Karpas-422 (cell line): ENCODE data around the gene IAH1. TPM values are rescaled to one million over a fixed set of nuclear protein-coding genes. Genes with fewer than 3 reads are reported as not detected.

Experiments
- DNase-seq: peaks from one replicate; pipeline ENCODE4 v3.0.0-alpha.2; 2015
- H2AFZ ChIP-seq: fragments of 200-600 bp; sonication (generic); 2 replicates; pipeline ENCODE4 v1.6.1; 2014; ENCODE audit warnings: antibody characterized with exemption, low read length, mixed read lengths
- H3K27ac ChIP-seq: fragments of 200-600 bp; sonication (generic); 2 replicates; pipeline ENCODE4 v1.5.1; 2014; ENCODE audit warnings: mild to moderate bottlenecking, low read length, moderate library complexity
- H3K27me3 ChIP-seq: fragments of 200-600 bp; sonication (generic); 2 replicates; pipeline ENCODE4 v1.6.1; 2014; ENCODE audit warnings: low read length, mixed read lengths
- H3K36me3 ChIP-seq: fragments of 200-600 bp; sonication (generic); 2 replicates; pipeline ENCODE4 v1.6.1; 2014; ENCODE audit warnings: low read length, mixed read lengths; ENCODE audit not compliant: insufficient read depth
- H3K4me1 ChIP-seq: fragments of 200-600 bp; sonication (generic); 2 replicates; pipeline ENCODE4 v1.6.1; 2014; ENCODE audit warnings: mild to moderate bottlenecking, low read length, mixed read lengths
- H3K4me2 ChIP-seq: fragments of 200-600 bp; sonication (generic); 2 replicates; pipeline ENCODE4 v1.6.1; 2014; ENCODE audit warnings: low read length, low read depth, mild to moderate bottlenecking; ENCODE audit not compliant: poor library complexity, severe bottlenecking
- H3K4me3 ChIP-seq: fragments of 200-600 bp; sonication (generic); 2 replicates; pipeline ENCODE4 v1.5.1; 2014; ENCODE audit warnings: mild to moderate bottlenecking, antibody characterized with exemption, low read length, mixed read lengths
- H3K79me2 ChIP-seq: fragments of 200-600 bp; sonication (generic); 2 replicates; pipeline ENCODE4 v1.6.1; 2014; ENCODE audit warnings: mild to moderate bottlenecking, low read length, mixed read lengths
- H3K9ac ChIP-seq: fragments of 200-600 bp; sonication (generic); 2 replicates; pipeline ENCODE4 v1.6.0; 2014; ENCODE audit warnings: low read length
- H3K9me2 ChIP-seq: fragments of 200-600 bp; sonication (generic), shearing (Covaris generic); replicated peaks from 2 replicates; pipeline ENCODE4 v1.6.0; 2014; ENCODE audit warnings: mild to moderate bottlenecking, low read length, moderate library complexity; ENCODE audit not compliant: insufficient read depth
- H3K9me3 ChIP-seq: fragments of 300-700, 200-600 bp; sonication (generic); 2 replicates; pipeline ENCODE4 v1.6.1; 2014; ENCODE audit warnings: low read length, mixed read lengths
- H4K20me1 ChIP-seq: fragments of 200-600 bp; sonication (generic); 2 replicates; pipeline ENCODE4 v1.6.1; 2014; ENCODE audit warnings: mild to moderate bottlenecking, antibody characterized with exemption, low read length, low read depth; ENCODE audit not compliant: insufficient read depth
- total RNA-seq: library from RNA; depleted of rRNA; stranded (reverse); fragments of >200 nt; shearing (Covaris generic); gene quantifications from 2 replicates; pipeline ENCODE4 v1.2.3, GENCODE V29; 2014; ENCODE audit warnings: low replicate concordance

IAH1 gene
- total RNA-seq, 1 experiment from 2014 or later = 69.5 TPM

DNA sequence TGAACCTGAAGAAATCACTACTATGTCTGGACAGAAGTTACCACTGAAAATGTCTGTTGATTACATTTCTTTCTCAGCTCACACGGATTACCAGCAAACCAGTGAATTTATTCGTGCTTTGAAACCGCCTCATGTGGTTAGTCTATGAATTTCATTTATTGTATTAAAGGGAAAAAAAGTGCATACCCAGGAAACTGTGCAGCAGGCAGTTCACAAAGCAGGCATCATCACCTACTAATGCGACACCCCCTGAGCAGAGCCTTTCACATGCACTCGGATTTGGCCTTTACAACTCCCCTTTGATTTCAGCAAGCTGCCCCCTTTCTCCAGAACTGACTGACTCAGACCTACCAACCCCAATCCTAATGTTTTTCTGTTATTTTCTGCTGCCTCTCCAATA is 30.8 kb upstream of the IAH1 start:
- no peak for DNase-seq
- Histone ChIP-seq H3K27ac (no peak overlapping the region), H3K27me3 (no peaks in the 10 kb centered on the region), H3K4me2 (no peak overlapping the region), H3K36me3 (peaks cover 47% of the 10 kb centered on the region; the same call in 1 of the 2 replicates), H3K9ac (no peak overlapping the region), H3K9me2 (no peaks in the 10 kb centered on the region), H3K4me3 (no peak overlapping the region), H3K4me1 (no peaks in the 10 kb centered on the region), H2AFZ (no peak overlapping the region), H3K79me2 (no peaks in the 10 kb centered on the region), H4K20me1 (no peaks in the 10 kb centered on the region), H3K9me3 (no peaks in the 10 kb centered on the region)

DNA sequence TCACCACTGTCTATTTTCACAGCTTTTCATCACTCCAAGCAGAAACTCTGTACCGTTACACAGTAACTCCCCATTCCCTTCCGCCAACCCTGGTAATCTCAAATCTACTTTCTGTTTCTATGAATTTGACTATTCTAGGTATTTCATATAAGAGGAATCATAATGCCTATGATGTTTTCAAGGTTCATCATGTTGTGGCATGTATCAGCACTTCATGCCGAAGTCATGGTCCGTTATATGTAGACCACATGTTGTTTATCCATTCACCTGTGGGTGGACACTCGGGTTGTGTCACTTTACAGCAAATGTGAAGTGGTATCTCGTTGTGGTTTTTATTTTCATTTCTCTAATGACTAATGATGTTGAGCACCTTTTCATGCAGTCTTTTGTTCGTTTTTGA is 29.3 kb upstream of the IAH1 start:
- Histone ChIP-seq H3K9ac (no peak overlapping the region), H3K4me3 (no peak overlapping the region), H3K27ac (no peak overlapping the region), H3K4me1 (no peaks in the 10 kb centered on the region), H4K20me1 (no peaks in the 10 kb centered on the region), H2AFZ (no peak overlapping the region), H3K9me3 (no peaks in the 10 kb centered on the region), H3K27me3 (no peaks in the 10 kb centered on the region), H3K4me2 (no peak overlapping the region), H3K79me2 (no peaks in the 10 kb centered on the region), H3K36me3 (peaks cover 39% of the 10 kb centered on the region; the same call in 1 of the 2 replicates), H3K9me2 (no peaks in the 10 kb centered on the region)
- DNase-seq = no peak

DNA sequence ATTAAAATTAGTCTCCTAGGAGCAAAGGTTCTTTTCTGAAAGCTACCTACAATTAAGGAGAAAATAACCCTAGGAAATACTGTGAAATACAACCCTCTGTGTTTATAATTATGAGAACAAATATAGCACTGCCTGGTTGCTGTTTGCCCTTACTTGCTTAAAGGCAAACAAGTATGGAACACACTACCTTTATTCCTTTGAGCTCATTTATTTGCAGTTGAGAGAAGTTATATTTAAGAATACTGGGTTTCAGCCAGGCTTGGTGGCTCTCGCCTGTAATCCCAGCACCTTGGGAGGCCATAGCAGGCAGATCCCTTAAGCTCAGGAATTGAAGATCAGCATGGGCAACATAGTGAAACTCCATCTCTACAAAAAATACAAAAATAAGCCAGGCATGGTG is 23.1 kb upstream of the IAH1 start:
- Histone ChIP-seq H2AFZ (no peak overlapping the region), H3K4me1 (no peaks in the 10 kb centered on the region), H3K36me3 (peaks cover 23% of the 10 kb centered on the region; the same call in 1 of the 2 replicates), H4K20me1 (no peaks in the 10 kb centered on the region), H3K4me3 (no peak overlapping the region), H3K9me3 (no peaks in the 10 kb centered on the region), H3K79me2 (no peaks in the 10 kb centered on the region), H3K27ac (no peak overlapping the region), H3K9ac (no peak overlapping the region), H3K27me3 (no peaks in the 10 kb centered on the region), H3K4me2 (no peak overlapping the region), H3K9me2 (no peaks in the 10 kb centered on the region)
- no peak for DNase-seq

DNA sequence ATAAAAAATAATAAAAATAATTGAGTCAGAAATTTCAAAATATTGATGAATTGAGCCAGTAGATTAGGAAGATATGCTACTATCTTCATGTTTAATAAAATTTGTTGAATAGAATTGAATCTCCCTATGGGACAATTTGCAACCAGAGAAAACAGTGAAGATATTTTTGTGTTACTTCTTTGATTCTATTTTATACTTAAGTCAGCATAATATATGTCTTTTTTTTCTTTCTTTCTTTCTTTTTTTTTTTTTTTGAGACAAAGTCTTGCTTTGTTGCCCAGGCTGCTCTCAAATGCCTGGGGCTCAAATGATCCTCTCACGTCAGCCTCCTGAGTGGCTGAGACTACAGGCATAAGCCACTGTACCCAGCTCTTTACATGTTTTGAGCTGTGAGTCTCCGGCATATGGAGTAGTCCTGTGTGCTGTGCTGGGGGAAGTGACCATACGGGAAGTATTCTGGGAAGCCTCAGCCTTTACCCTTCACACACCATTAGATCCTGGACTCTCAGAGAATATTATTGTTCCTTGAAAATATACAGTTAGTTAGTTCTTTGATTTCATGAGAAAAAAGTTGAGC is 13.8 kb upstream of the IAH1 start:
- H3K4me2 ChIP-seq = no peak overlapping the region
- H3K27me3 ChIP-seq = no peaks in the 10 kb centered on the region
- H3K9me2 ChIP-seq = no peaks in the 10 kb centered on the region
- no peaks in the 10 kb centered on the region for H4K20me1 ChIP-seq
- no peaks in the 10 kb centered on the region for H3K9me3 ChIP-seq
- H3K9ac ChIP-seq = no peak overlapping the region
- no peaks in the 10 kb centered on the region for H3K4me1 ChIP-seq
- no peak for DNase-seq
- no peak overlapping the region for H3K4me3 ChIP-seq
- H2AFZ ChIP-seq = no peak overlapping the region
- no peaks in the 10 kb centered on the region for H3K79me2 ChIP-seq
- peaks cover 30% of the 10 kb centered on the region for H3K36me3 ChIP-seq
- no peak overlapping the region for H3K27ac ChIP-seq

DNA sequence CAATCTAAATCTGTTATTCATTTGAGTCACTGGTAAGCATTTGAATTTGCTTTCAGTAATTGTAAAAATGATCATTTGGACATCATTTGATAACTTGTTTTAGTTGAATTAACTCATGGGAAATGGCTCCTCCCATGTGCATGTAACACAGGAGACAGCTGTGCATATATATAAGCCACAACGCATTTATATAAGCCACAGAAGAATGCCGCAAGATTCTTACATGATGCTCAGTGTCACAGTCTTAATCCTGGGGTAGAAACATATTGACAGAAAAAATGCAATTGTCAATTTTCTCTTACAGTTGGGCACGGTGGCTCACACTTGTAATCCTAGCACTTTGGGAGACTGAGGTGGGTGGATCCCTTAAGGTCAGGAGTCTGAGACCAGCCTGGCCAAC is 13.3 kb upstream of the IAH1 start:
- no peaks in the 10 kb centered on the region for H3K9me3 ChIP-seq
- no peak for DNase-seq
- peaks cover 31% of the 10 kb centered on the region for H3K36me3 ChIP-seq
- H3K9ac ChIP-seq = no peak overlapping the region
- no peak overlapping the region for H3K27ac ChIP-seq
- no peaks in the 10 kb centered on the region for H3K9me2 ChIP-seq
- no peak overlapping the region for H3K4me3 ChIP-seq
- H3K27me3 ChIP-seq = no peaks in the 10 kb centered on the region
- H2AFZ ChIP-seq = no peak overlapping the region
- no peaks in the 10 kb centered on the region for H4K20me1 ChIP-seq
- no peak overlapping the region for H3K4me2 ChIP-seq
- H3K4me1 ChIP-seq = no peaks in the 10 kb centered on the region
- H3K79me2 ChIP-seq = no peaks in the 10 kb centered on the region

DNA sequence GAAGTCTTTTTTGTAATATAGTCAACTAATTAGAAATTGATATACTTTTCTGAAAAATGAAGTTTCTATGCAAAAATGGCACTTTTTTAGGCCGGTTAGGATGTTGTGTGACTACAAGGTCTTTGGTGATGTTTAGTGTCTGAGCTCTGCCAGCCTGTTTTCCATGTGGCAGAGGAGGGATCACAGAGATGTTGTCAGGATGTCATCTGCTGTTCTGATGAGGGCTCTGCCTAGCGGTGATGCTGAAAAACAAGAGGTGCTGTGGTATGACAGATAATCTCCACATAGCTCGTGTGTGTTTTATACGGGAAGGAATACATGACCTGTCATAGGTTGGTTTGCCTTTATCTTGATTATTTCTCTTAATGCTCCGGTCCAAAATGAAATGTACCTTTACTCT is 12.0 kb upstream of the IAH1 start:
- H3K27ac ChIP-seq = no peak overlapping the region
- H4K20me1 ChIP-seq = no peaks in the 10 kb centered on the region
- no peaks in the 10 kb centered on the region for H3K27me3 ChIP-seq
- H3K4me3 ChIP-seq = no peak overlapping the region
- H2AFZ ChIP-seq = no peak overlapping the region
- no peaks in the 10 kb centered on the region for H3K9me3 ChIP-seq
- H3K36me3 ChIP-seq = peaks cover 20% of the 10 kb centered on the region
- no peaks in the 10 kb centered on the region for H3K9me2 ChIP-seq
- no peak overlapping the region for H3K4me2 ChIP-seq
- H3K79me2 ChIP-seq = no peaks in the 10 kb centered on the region
- H3K9ac ChIP-seq = no peak overlapping the region
- H3K4me1 ChIP-seq = no peaks in the 10 kb centered on the region
- DNase-seq = no peak

DNA sequence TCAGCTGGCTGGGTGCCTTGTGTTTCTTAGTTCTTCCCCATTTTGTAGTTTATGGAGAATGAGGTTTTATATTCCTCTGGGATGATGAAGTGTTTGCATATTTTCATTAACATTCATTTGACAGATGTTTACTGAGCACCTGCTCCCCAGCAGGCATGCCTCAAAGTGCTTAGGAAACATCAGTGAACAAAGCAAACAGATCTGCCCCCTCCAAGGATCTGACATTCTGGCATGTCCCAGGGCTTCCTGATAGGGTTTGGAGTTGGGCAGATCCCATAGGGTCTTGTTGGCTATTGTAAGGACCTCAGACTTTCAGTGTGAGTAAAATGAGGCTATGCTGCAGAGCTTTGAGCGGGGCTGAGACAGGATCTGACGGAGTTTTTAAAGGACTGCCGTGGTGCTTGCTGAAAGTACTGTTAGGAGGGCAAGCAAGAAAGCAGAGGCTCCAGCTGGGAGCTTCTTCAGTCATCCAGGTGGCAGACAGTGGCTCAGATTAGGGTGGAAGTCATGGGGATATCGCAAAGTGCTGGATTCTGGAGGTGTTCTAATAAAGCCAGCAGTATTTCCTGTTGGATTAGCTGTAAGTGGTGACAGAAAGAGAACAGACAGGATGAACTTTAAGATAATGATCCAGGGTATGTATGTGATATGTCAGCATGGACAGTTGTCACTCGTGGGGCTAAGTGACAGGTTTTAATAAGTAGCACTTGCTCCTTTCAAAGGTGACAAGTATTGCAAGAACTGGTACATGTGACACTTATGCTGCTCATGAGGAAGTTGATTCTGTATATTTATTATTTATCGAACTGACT is 11.3 kb upstream of the IAH1 start:
- no peaks in the 10 kb centered on the region for H3K79me2 ChIP-seq
- H4K20me1 ChIP-seq = no peaks in the 10 kb centered on the region
- DNase-seq = no peak
- H3K4me1 ChIP-seq = no peaks in the 10 kb centered on the region
- no peaks in the 10 kb centered on the region for H3K27me3 ChIP-seq
- no peak overlapping the region for H3K27ac ChIP-seq
- H3K9me3 ChIP-seq = no peaks in the 10 kb centered on the region
- H3K9me2 ChIP-seq = no peaks in the 10 kb centered on the region
- H3K4me2 ChIP-seq = no peak overlapping the region
- no peak overlapping the region for H2AFZ ChIP-seq
- H3K4me3 ChIP-seq = no peak overlapping the region
- H3K9ac ChIP-seq = no peak overlapping the region
- peaks cover 24% of the 10 kb centered on the region for H3K36me3 ChIP-seq

DNA sequence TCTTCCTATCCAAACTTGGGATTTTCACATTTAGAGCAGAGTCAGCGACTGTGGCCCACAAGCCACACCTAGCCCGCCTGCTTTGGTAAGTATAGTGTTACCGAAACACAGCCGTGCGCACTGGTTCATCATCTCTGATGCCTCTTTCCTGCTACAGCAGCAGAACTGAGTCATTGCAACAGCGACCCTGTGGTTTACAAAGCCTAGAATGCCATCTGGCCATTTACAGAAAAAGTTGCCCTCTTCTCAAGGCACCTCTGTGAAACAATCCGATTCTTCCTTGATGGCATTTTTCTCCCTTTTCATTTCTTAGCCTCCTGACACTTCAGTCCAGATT is 10.7 kb upstream of the IAH1 start:
- no peaks in the 10 kb centered on the region for H3K9me2 ChIP-seq
- H2AFZ ChIP-seq = no peak overlapping the region
- H3K36me3 ChIP-seq = peaks cover 24% of the 10 kb centered on the region
- no peak overlapping the region for H3K27ac ChIP-seq
- no peaks in the 10 kb centered on the region for H3K9me3 ChIP-seq
- no peak overlapping the region for H3K4me2 ChIP-seq
- H3K79me2 ChIP-seq = no peaks in the 10 kb centered on the region
- H3K4me1 ChIP-seq = no peaks in the 10 kb centered on the region
- H3K9ac ChIP-seq = no peak overlapping the region
- no peak overlapping the region for H3K4me3 ChIP-seq
- DNase-seq = no peak
- H4K20me1 ChIP-seq = no peaks in the 10 kb centered on the region
- no peaks in the 10 kb centered on the region for H3K27me3 ChIP-seq
